NAMALWA (cell line): ENCODE data around the gene PKNOX2.

Experiments used
- DNase-seq: peaks from one replicate; pipeline ENCODE4 v3.0.0-alpha.2; 2015; ENCODE audit warnings: low spot score

Gene PKNOX2

GRCh38 chr11:125173027-125173426 lies 8.5 kb downstream of the PKNOX2 start:
- no peak for DNase-seq

- DNase-seq: no peak
Measured at GRCh38 chr11:125173556-125173955, 9.0 kb downstream of the PKNOX2 start.

GRCh38 chr11:125174057-125174456 lies 9.5 kb downstream of the PKNOX2 start:
- DNase-seq: no peak

- no peak for DNase-seq
Measured at GRCh38 chr11:125174686-125175085, 10.1 kb downstream of the PKNOX2 start.

GRCh38 chr11:125175166-125175565 lies 10.6 kb downstream of the PKNOX2 start:
- no peak for DNase-seq

GRCh38 chr11:125175896-125176575 lies 11.5 kb downstream of the PKNOX2 start:
- no peak for DNase-seq

- no peak for DNase-seq
Measured at GRCh38 chr11:125176866-125177265, 12.3 kb downstream of the PKNOX2 start.

GRCh38 chr11:125177543-125177942 lies 13.0 kb downstream of the PKNOX2 start:
- no peak for DNase-seq

GRCh38 chr11:125179346-125179745 lies 14.8 kb downstream of the PKNOX2 start:
- DNase-seq: no peak

GRCh38 chr11:125179895-125180294 lies 15.3 kb downstream of the PKNOX2 start:
- no peak for DNase-seq

- no peak for DNase-seq
Measured at GRCh38 chr11:125180413-125181305, 16.1 kb downstream of the PKNOX2 start.

GRCh38 chr11:125182573-125182972 lies 18.0 kb downstream of the PKNOX2 start:
- DNase-seq: no peak

- DNase-seq: no peak
Measured at GRCh38 chr11:125183641-125184040, 19.1 kb downstream of the PKNOX2 start.

GRCh38 chr11:125188021-125188420 lies 23.5 kb downstream of the PKNOX2 start:
- DNase-seq: no peak

GRCh38 chr11:125190566-125190965 lies 26.0 kb downstream of the PKNOX2 start:
- no peak for DNase-seq

GRCh38 chr11:125192183-125192582 lies 27.6 kb downstream of the PKNOX2 start:
- DNase-seq: no peak

GRCh38 chr11:125192717-125193415 lies 28.3 kb downstream of the PKNOX2 start:
- no peak for DNase-seq

- DNase-seq: no peak
Measured at GRCh38 chr11:125193416-125193726, 28.8 kb downstream of the PKNOX2 start.

GRCh38 chr11:125193841-125194240 lies 29.3 kb downstream of the PKNOX2 start:
- no peak for DNase-seq

- DNase-seq: no peak
Measured at GRCh38 chr11:125199915-125200314, 35.4 kb downstream of the PKNOX2 start.

GRCh38 chr11:125200441-125200840 lies 35.9 kb downstream of the PKNOX2 start:
- DNase-seq: no peak

GRCh38 chr11:125201525-125202141 lies 37.1 kb downstream of the PKNOX2 start:
- no peak for DNase-seq
